ENCODE data around the gene SCP2.

- TF ChIP-seq CTCF (IDR thresholded peaks at IDR 0.05) (no peak), ZFX (IDR thresholded peaks at IDR 0.05; ENCODE audit: borderline replicate concordance) (no peak)
These were observed 934 bp downstream of the SCP2 start for GRCh38 chr1:52928015-52928404.

Measured in 22Rv1 (cell line).